Measurements from ENCODE around the gene NOB1.

Gene NOB1

DNA sequence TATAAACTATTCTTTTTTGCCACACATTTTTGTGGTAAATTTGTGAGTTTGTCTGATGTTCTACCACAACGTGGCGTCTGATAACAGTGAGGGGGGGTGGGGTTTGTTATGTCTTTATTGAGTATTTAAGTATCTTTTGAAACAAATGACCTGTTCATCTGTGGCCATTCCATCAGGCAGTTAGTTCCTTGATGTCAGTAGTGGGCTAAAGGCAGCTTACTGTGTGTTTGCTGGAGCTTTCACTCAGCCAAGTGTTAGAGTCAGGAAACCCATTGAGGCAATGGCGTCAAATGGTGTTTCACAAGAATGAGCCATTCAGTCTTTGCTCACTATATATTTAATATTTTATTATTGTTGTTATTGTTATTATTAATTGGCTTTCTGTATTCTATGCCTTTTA lies 56.3 kb downstream of the NOB1 start:
- Histone ChIP-seq H3K9me3 (ENCODE audit: low read length) (no peaks in the 10 kb centered on the region), H3K27me3 (ENCODE audit: control insufficient read depth in 1 of 2, insufficient read depth in 2 of 2, low read length in 2 of 2) (no peaks in the 10 kb centered on the region), H3K27ac (ENCODE audit: low read depth, low read length) (no peak overlapping the region), H3K4me1 (ENCODE audit: insufficient read depth, low read length) (no peaks in the 10 kb centered on the region), H3K9ac (ENCODE audit: low read length) (no peak overlapping the region), H3K36me3 (ENCODE audit: insufficient read depth, low read length) (peaks cover 12% of the 10 kb centered on the region), H3K4me3 (ENCODE audit: low read depth in 1 of 2, low read length in 2 of 2) (no peak overlapping the region)

- Histone ChIP-seq H3K27ac (ENCODE audit: low read depth, low read length) (no peak overlapping the region), H3K9me3 (ENCODE audit: low read length) (no peaks in the 10 kb centered on the region), H3K36me3 (ENCODE audit: insufficient read depth, low read length) (peaks cover 29% of the 10 kb centered on the region)
Observed at GRCh38 chr16:69693916-69694315, 60.8 kb downstream of the NOB1 start.

DNA sequence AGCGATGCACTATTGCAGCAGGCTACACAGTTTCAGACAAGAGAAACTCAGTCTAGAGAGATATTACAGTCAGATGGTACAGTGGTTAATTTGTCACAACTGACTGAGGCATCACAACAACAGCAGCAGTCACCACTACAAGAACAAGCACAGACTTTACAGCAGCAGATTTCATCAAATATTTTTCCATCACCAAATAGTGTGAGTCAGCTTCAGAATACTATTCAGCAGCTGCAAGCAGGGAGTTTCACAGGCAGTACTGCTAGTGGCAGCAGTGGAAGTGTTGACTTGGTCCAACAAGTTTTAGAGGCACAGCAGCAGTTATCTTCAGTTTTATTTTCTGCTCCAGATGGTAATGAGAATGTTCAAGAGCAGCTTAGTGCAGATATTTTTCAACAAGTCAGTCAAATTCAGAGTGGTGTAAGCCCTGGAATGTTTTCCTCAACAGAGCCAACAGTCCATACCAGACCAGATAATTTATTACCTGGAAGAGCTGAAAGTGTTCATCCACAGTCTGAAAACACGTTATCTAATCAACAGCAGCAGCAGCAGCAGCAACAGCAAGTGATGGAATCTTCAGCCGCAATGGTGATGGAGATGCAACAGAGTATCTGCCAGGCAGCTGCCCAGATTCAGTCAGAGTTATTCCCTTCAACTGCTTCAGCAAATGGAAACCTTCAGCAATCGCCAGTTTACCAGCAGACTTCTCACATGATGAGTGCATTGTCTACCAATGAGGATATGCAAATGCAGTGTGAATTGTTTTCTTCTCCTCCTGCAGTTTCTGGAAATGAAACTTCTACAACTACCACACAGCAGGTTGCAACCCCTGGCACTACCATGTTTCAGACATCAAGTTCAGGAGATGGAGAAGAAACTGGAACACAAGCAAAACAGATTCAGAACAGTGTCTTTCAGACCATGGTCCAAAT lies 62.5 kb downstream of the NOB1 start:
- Histone ChIP-seq H3K36me3 (ENCODE audit: insufficient read depth, low read length) (peaks cover 29% of the 10 kb centered on the region), H3K27me3 (ENCODE audit: control insufficient read depth in 1 of 2, insufficient read depth in 2 of 2, low read length in 2 of 2) (no peaks in the 10 kb centered on the region), H3K27ac (ENCODE audit: low read depth, low read length) (peak overlapping the region; percentile 63), H3K4me3 (ENCODE audit: low read depth in 1 of 2, low read length in 2 of 2) (no peak overlapping the region), H3K4me1 (ENCODE audit: insufficient read depth, low read length) (no peaks in the 10 kb centered on the region), H3K9me3 (ENCODE audit: low read length) (no peaks in the 10 kb centered on the region), H3K9ac (ENCODE audit: low read length) (no peak overlapping the region)

More at GRCh38 chr16:69693916-69694315, 60.8 kb downstream of the NOB1 start:
- Histone ChIP-seq H3K27me3 (ENCODE audit: control insufficient read depth in 1 of 2, insufficient read depth in 2 of 2, low read length in 2 of 2) (no peaks in the 10 kb centered on the region), H3K4me3 (ENCODE audit: low read depth in 1 of 2, low read length in 2 of 2) (no peak overlapping the region), H3K9ac (ENCODE audit: low read length) (no peak overlapping the region), H3K4me1 (ENCODE audit: insufficient read depth, low read length) (no peaks in the 10 kb centered on the region)

Measured in muscle layer of colon (tissue), 2 donors.